ENCODE data around the gene MYO9A. TPM values are rescaled to one million over a fixed set of nuclear protein-coding genes. Genes with fewer than 3 reads are reported as not detected.

MYO9A gene
- total and polyA plus RNA-seq, 3 donors from 2014 or later, result 68.9 to 126 (median 103) TPM

GRCh38 chr15:71800190-71800589 lies 317.8 kb downstream of the MYO9A start:
- H3K27ac ChIP-seq, result no peak overlapping the region
- TF ChIP-seq POLR2A (IDR thresholded peaks at IDR 0.05), result no peak
- TF ChIP-seq CTCF (IDR thresholded peaks at IDR 0.05), result no peak
- DNase-seq, result no peak
- H3K36me3 ChIP-seq (ENCODE audit: low read depth, missing control alignments), result no peaks in the 10 kb centered on the region
- WGBS, 2 donors, result 95 to 96% methylated on average over 3 of the region's 3 CpGs
- H3K27me3 ChIP-seq, result no peaks in the 10 kb centered on the region
- intact Hi-C loops (cut with DNase I; ENCODE audit: low total_unique reads), result no loop called here
- H3K4me1 ChIP-seq, result no peaks in the 10 kb centered on the region
- no peak overlapping the region for H3K4me3 ChIP-seq
- no peaks in the 10 kb centered on the region for H3K9me3 ChIP-seq

- Histone ChIP-seq H3K27ac (no peak overlapping the region), H3K9me3 (no peaks in the 10 kb centered on the region), H3K36me3 (ENCODE audit: low read depth, missing control alignments) (no peaks in the 10 kb centered on the region), H3K4me1 (no peaks in the 10 kb centered on the region), H3K27me3 (no peaks in the 10 kb centered on the region), H3K4me3 (no peak overlapping the region)
- no peak for TF ChIP-seq POLR2A (IDR thresholded peaks at IDR 0.05)
- no peak for TF ChIP-seq CTCF (IDR thresholded peaks at IDR 0.05)
- DNase-seq, result no peak
- intact Hi-C loops (cut with DNase I; ENCODE audit: low total_unique reads), result no loop called here
- WGBS, 2 donors, result 85 to 89% methylated on average over 6 of the region's 6 CpGs
Observed at GRCh38 chr15:71798641-71799040, 319.3 kb downstream of the MYO9A start.

- H3K4me1 ChIP-seq, result no peaks in the 10 kb centered on the region
- TF ChIP-seq POLR2A (IDR thresholded peaks at IDR 0.05), result no peak
- no peak for TF ChIP-seq CTCF (IDR thresholded peaks at IDR 0.05)
- H3K36me3 ChIP-seq (ENCODE audit: low read depth, missing control alignments), result no peaks in the 10 kb centered on the region
- H3K27ac ChIP-seq, result no peak overlapping the region
- no peaks in the 10 kb centered on the region for H3K9me3 ChIP-seq
- H3K27me3 ChIP-seq, result no peaks in the 10 kb centered on the region
- intact Hi-C loops (cut with DNase I; ENCODE audit: low total_unique reads), result no loop called here
- WGBS, 2 donors, result 62 to 66% methylated on average over 2 of the region's 2 CpGs
- no peak for DNase-seq
- H3K4me3 ChIP-seq, result no peak overlapping the region
Observed at GRCh38 chr15:71792521-71792920, 325.4 kb downstream of the MYO9A start.

GRCh38 chr15:71791975-71792374 lies 326.0 kb downstream of the MYO9A start:
- intact Hi-C loops (cut with DNase I; ENCODE audit: low total_unique reads), result no loop called here
- H3K27me3 ChIP-seq, result no peaks in the 10 kb centered on the region
- no peaks in the 10 kb centered on the region for H3K36me3 ChIP-seq (ENCODE audit: low read depth, missing control alignments)
- H3K27ac ChIP-seq, result no peak overlapping the region
- no peak for DNase-seq
- WGBS, 2 donors, result 85 to 95% methylated on average over 7 of the region's 7 CpGs
- no peaks in the 10 kb centered on the region for H3K9me3 ChIP-seq
- TF ChIP-seq CTCF (IDR thresholded peaks at IDR 0.05) (no peak), POLR2A (IDR thresholded peaks at IDR 0.05) (no peak)
- H3K4me1 ChIP-seq, result no peaks in the 10 kb centered on the region
- H3K4me3 ChIP-seq, result no peak overlapping the region

GRCh38 chr15:71790081-71790480 lies 327.9 kb downstream of the MYO9A start:
- Histone ChIP-seq H3K9me3 (no peaks in the 10 kb centered on the region), H3K4me1 (no peaks in the 10 kb centered on the region), H3K27me3 (no peaks in the 10 kb centered on the region), H3K36me3 (ENCODE audit: low read depth, missing control alignments) (no peaks in the 10 kb centered on the region), H3K4me3 (no peak overlapping the region), H3K27ac (no peak overlapping the region)
- DNase-seq, result no peak
- intact Hi-C loops (cut with DNase I; ENCODE audit: low total_unique reads), result no loop called here
- TF ChIP-seq POLR2A (IDR thresholded peaks at IDR 0.05) (no peak), CTCF (IDR thresholded peaks at IDR 0.05) (no peak)
- 83% methylated on average over 10 of the region's 10 CpGs for WGBS, 2 donors
